ENCODE results near the gene HNRNPA1L2.
"Not testable (repeated sequence)": the region's sequence is repeated elsewhere in the genome, so short reads cannot be mapped to it uniquely, and the experiment has no call there.

The HNRNPA1L2 gene

DNA sequence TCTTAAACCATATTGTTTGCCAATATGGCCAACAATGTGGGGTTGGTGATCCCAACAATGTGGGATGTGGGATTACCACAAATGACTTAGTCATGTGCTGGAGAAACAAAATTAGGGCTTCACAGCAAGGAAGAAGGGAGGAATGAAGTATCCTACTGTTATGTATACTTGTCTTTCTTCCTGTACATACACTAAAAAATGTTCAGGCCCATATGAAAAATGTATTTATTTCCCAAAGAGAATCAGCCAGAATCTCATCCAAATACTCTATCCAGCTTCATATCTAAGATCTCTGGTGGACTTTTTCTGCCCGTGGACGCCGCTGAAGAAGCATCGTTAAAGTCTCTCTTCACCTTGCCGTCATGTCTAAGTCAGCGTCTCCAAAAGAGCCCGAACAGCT is at the start of gene HNRNPA1L2:
HNRNPA1L2 (plus strand) TSS at position 301 of the 400 bp plus-strand sequence; CDS start at position 363, 62 bp downstream.
- no peak for DNase-seq

DNA sequence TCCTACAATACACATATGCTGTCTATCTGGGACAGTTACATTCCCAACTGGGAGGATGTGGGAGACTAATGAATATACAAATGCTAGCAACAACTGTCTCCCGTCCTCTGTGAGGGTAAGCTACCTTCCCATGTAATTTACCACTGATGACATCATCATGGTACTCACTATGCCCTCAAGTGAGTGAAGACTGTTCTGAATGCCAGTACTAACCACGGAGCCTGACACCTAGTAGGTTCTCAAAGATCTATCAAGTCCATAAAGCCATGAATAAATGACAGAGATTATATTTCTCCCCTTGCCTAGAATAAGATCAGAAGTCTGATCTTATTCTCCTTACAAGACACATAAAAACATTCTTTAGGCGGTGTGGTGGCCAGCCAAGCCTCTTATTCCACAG is 49.1 kb upstream of the HNRNPA1L2 start:
- not testable (repeated sequence) for DNase-seq

DNA sequence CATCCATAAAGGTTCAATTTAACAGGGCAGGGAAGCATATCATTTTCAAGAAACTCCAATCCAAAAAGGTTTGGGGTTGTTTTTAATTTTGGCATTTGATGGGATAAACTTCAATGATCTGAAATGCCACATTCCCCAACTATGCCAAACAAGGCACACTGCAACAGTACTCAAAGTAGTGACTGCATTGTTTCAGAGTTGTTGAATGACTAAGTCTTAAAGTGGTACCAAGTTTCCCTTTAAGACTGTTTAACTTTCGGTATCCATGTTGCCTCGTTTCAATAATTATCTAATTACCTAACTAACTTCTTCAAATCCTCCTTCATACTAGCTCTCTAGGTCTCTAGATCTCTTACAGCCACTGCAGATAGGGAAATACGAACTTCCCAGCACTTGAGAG is 48.4 kb upstream of the HNRNPA1L2 start:
- DNase-seq, result not testable (repeated sequence)

DNA sequence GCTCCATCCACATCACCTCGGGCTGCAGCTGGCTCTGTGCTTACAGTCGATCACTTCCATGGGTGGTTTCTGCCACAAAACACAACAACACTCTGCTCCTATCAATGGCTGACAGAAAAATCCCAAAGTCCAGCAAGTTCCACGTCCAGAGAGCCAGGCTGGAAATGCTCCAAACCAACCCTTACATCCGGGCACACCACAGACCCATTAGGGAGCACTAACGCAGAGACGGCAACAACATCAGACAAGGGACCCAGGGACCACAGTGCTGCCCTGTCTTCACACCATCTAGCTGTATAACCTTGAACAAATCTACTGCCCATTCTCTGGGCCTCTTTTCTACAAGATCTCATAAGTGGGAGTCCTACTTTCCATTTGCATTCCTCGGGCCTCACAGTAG is 47.9 kb upstream of the HNRNPA1L2 start:
- DNase-seq, result not testable (repeated sequence)

DNA sequence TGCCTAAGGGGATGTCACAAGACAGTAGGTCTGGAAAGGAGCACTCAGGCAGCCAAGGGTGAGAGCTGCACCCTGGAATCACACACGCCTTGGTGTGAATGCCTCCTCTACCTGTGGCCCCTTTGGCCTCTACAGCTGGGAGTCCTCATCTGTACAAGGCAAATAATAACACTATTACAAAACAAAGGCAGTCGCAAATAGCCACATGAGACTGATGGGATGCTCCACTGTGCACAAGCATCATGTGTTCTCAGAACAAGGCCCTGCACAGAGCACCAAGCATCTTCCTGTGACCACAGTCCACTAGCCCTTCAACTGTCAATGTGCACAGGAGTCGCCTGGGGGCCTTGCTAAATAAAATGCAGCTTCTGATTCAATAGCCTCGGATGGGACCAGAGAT is 44.6 kb upstream of the HNRNPA1L2 start:
- DNase-seq, result no peak

DNA sequence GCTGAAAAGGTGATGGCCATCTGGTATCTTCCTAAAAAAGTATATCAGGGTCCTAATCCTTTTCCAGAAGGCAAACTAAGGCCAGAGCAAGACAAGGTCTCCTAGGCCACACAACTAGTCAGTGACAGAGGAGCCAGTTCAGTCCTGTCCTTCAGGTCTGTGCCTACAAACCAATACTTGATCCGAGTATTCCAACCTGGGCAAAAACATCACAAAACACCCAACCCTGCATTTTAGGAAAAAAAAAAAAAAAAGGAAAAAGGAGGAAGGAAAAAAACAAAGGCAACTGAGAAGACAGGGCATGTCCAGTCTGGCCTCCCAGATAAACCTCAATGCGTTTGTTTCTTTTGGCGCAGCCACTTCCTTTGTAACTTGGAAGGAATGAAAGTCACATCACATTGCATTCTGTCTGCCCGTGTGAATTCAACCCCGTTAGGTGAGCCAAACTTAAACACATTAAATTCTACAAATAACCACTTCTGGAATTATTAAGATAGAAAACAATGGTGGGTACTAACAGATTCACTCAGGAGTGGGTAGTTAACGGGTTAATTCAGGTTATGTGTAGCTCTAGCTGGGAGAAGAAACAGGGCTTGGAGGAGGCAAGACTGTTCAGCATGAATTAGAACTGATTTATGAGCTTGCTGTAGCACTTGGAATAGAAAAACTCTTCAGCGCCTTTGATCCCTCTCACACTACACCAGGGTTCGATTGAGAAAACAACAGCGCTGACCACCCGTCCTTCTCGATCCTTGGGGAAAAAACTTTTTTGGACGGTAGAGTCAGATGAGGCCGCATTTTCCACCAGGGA is 43.0 kb upstream of the HNRNPA1L2 start:
- DNase-seq, result no peak

DNA sequence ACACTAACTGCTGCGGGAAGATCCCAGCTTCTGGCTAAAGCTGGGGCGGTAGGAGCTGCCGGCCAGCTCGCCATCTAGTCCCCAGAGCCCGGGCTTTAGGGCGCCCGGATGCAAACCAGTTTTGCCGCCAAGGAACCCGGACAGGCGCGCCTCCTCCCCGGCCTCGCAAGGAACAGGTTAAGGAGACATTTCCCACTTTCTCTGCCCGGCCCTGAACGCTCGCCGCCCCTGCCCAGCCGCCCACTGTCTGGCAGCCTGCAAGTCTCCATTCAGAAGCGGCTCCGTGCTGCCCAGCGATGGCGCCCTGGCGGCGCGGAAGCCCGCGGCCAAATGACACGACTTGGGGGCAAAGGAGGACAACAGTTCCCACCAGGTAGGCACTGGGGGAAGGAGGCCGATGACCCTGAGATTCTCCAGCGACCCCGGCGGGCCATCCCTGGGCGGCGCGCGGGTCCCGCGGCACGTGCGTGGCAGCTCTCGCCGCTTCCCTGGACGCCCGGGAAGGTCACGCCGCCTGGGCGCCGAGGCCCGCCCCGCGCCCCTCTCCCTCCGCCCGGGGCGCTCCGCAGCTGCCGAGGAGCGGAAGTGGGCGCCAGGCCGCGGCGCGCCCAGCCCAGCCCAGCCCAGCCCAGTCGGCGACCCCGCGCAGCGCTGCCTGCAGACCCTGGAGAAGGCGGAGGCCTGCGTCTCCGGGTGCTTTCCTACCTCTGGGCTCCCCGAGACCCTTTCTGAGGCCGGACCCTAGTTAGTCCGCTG is 42.2 kb upstream of the HNRNPA1L2 start:
- DNase-seq, result no peak

DNA sequence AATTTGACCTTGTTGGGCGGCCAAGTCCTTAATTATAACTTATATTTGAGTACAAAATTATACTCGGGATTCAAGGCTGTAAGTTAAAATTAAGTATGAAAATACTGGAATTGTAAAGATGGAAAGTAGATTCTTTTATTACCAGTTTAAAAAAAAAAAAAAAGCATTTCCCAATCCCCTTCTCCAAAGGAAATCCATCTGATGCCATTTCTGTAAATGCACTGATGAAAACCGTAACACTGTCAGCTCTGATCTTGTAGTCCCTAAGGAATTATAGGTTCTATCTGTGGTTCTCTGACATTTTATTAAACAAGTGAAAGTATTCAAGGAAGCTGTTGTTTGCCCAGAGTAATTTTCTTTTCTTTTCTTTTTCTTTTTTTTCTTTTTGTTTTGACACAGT is 41.6 kb upstream of the HNRNPA1L2 start:
- no peak for DNase-seq

DNA sequence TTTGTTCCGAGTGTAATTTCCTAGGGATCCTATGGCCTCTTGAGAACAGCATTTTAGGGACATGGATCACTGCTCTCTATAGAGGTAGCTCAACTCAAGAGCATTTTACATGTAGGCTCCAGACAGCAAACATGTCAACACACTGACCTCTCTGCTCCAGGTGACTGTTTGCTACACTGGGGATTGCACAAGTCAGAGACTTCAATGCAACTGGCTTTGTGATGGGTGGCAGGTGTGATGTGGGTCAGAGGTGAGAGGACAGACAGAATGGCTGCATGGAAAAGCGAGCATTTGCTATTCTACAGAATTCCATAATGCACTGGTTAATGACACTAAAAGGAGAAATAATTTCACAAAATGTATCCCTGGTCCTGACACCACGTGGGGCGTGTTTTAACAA is 38.9 kb upstream of the HNRNPA1L2 start:
- DNase-seq, result not testable (repeated sequence)

DNA sequence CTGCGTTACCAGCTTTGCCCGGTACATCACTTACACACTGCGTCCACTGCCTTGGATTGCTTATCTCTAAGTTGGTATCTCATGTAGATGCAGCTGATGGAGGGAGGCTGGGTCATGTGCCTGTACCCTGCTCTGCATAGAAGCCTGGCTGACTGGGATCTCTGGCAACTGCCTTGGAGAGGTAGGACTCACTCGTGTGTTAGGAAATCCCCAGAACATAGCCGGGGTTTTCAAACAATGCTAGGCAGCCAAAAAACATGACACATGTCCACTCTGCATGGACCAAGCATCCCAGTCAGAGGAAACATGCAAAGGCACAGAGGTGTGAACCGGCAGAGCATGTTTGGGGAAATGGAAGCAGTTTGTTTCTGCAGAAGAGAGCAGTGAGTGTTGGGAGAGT is 36.1 kb upstream of the HNRNPA1L2 start:
- DNase-seq, result not testable (repeated sequence)

DNA sequence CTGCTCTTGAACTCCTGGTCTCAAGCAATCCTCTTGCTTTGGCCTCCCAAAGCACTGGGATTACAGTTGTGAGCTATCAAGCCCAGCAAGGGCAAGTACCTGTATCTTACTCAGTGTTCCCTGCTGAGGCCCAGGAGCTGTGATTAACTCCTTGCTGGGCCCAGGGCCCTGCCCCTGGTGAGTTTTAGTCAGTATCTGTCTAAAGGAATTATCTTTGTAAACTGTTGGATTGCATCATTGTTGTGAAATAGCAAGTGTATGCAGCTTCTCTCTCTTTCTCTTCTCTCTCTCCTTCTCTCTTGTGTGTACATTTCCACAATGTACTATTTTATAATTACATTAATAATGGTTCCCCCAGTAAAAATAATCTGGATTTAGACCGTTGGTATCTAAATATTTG is 35.4 kb upstream of the HNRNPA1L2 start:
- DNase-seq, result not testable (repeated sequence)

DNA sequence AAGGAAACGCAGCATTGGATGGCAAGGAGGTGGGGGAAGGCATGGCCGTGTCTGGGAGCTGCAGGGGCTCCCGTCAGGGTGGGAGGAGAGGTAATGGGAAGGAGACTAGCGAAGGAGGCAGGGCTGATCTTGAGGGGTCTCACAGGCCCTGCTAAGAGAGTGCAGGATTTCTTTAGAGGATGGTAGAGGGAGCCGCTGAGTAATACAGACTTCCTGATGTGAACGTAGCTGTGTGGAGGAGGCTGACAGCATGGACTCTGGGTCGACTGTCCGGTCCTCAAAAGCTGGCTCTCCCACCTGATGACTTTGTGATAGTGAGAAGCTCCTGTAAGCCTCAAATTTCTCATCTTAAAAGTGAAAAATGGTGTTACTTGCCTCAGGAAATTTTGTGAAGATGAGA is 34.0 kb upstream of the HNRNPA1L2 start:
- DNase-seq, result not testable (repeated sequence)

DNA sequence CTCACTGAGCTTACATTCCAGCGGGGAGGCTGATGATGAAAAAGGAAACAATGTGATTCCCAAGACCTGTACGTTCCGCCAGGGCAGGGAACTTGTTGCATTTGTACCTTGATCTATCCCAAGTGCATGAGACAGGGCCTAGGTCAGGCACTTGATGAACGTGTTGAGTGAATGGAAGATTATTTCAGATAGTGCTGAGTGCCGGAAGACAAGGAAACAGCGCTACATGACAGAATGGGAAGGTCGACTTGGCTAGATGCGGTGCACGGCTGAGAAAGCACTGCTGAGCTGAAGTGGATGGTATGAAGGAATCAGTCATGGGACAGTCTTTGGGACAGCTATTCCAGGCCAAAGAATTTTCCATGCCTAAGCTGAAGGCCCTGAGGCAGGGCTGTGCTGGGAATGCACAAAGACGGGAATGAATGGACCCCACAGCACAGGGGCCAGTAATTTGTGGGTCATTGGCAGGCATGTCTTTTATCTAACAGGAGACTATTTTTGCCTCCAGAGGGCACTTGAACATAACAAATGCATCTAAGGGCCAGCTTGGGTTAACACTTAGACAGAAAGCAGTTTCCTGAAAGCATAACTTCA is 33.1 kb upstream of the HNRNPA1L2 start:
- peak; percentile 13 for DNase-seq

DNA sequence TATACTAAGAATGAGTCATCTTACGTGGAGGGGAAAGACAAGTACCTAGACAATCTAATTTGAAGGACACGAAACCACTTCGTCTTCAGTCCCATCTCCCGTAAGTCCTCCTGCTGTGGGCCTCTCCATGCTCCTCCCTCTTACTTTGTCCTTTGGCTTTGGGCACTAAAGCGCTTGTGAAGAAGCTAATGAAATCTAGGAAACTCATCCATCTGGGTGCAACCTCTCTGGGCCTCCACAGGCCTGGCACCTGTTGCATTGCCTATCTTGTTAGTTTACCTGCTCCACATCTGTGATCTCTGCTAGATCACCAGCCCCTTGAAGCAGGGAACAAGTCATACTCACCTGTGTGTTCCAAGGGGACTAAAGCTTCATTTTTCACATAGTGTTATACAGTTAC is 32.1 kb upstream of the HNRNPA1L2 start:
- not testable (repeated sequence) for DNase-seq

DNA sequence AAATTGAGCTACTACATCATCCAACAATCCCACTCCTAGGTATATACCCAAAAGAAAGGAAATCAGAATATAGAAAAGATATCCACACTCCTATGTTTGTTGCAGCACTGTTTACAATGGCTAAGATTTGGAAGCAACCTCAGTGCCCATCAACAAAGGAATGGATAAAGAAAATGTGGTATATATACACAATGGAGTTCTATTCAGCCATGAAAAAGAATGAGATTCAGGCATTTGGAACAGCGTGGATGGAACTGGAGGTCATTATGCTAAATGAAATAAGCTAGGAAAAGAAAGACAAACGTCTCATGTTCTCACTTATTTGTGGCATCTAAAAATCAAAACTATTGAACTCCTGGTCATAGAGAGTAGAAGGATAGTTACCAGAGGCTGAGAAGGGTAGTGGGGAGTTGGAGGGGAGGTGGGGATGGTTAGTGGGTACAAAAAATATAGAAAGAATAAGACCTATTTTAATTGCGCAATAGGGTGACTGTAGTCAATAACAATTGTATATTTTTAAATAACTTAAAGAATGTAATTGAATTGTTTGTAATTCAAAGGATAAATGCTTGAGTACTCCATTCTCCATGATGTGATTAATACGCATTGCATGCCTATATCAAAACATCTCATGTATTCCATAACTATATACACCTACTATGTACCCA is 27.0 kb upstream of the HNRNPA1L2 start:
- DNase-seq, result no peak

DNA sequence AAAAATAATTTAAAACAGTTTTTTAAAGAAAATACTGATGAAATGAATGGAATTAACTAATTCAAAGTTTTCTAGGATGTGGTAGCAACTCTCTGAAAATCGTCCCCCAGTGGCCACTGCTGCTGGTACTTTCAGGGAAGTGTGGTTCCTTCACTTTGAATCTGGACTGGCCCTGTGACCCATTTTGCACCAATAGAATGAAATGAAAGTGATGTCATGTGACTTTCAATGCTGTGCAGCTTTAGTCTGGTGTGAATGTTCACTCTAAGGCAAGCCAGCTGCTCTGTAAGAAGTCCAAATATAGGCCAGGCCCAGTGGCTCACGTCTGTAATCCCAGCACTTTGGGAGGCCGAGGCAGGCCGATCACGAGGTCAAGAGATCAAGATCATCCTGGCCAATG is 26.4 kb upstream of the HNRNPA1L2 start:
- DNase-seq, result no peak

DNA sequence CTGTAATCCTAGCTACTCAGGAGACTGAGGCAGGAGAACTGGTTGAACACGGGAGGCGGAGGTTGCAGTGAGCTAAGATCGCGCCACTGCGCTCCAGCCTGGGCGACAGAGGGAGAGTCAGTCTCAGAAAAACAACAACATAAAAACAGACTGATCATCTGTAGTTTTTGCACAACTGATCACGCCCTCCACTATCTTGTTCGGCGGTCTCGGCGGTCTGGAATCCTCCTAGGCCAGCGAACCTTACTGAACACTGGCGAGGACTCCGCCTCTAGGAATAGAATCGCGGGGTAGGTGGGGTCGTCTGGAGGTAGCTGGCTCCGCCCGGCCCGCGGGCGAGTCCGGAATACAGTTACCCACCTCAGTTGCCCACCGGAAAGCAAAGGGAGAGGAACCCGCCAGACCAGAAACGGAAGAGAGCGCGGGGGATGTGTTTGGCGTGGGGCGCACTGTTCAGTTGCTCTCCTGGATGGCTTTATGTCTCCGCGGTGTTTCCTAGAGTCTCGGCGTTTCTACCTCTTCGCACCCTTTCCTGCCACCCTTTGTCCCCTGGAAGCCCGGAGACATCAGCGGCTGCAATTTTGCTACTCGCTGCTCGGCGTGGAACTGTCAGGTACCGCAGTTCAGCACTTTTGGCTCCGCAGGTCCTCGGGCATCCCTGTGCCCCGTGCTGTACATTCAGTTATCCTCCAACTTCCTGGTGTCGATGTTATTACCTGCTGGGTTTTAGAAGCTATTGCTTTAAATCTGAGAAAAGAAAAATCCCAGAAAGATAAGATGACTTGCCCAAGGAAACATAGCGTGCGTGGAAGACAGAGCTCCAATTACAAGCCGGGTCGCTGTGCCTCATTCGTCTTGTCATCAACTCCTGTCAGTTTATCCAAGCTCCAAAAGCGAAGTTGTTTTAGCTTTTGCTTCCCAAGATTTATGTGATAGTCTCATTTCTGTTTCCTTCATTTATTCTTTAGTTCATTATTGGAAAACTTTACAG is 24.9 kb upstream of the HNRNPA1L2 start:
- peak; percentile 90 for DNase-seq

DNA sequence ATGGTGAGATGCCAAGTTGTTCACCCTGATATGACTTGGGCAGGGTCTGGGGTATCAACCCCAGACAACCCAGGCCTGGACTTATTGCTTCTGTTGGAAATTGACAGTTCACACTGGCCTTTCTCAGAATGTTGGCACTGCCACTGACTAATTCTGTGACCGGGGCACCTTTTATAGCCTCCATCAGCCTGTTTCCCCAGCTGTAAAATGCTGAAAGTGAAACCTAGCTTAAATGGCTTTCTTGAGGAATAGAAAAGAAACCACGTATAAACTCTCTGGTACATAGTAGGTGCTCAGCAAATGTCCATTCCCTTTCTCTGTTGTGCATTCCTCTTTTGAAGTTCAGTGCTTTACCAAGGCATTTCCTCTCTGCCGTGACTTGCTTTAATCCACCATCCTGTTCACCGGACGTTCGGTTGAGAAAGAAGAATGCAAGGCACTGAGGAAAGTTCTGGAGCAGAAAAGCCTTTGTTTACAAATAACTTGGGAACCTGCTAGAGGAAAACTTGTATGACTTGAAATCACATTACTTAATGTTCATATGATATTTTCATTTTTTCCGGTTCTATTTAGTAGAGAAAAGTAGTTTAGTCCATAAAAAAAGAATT is 11.0 kb upstream of the HNRNPA1L2 start:
- not testable (repeated sequence) for DNase-seq

DNA sequence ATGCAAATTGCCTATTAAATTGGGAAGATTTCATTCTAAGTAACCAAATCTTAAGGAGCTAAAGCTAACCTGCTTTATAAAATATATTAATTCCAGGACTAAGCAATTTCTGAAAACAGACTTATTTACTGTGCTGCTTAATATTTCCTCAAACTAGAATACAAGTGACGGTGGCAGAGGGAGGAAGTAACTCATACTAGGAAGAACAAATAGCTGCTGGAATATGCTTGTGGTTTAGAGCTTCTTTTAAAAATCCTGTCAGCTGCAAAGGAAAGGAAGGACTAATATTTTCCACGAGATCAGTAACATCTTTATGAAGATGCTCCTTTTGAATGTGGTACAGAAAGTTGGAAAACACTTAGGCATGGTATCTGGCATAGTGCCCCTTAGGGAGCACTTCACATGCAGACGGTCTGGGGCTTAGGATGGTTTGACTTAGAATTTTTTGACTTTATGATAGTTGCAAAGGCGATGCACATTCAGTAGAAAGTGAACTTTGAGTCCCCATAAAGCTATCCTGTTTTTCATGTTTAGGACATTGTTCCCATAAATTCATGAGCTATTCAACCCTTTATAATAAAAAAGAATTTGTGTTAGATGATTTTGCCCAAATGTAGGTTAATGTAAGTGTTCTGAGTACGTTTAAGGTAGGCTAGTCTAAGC is 3.4 kb upstream of the HNRNPA1L2 start:
- DNase-seq, result no peak

DNA sequence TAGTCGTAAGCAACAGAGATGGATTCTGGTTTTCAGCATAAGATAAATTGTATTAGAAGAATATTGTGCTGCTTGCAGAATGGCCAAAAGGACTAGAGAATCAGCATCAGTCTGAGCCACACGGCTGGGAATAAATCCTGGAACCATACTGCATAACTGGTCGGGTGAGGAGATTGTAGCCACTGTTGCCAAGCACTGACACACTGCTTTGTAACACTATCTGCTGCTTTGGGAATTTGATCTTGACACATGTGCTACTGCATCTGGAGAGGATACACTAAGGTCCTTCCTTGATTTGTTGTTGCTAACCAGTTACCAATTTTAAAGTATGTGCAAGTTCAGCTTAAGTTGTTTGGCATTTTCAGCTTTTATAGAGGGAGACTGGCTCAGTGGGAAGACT is 1.9 kb downstream of the HNRNPA1L2 start:
- no peak for DNase-seq

DNA sequence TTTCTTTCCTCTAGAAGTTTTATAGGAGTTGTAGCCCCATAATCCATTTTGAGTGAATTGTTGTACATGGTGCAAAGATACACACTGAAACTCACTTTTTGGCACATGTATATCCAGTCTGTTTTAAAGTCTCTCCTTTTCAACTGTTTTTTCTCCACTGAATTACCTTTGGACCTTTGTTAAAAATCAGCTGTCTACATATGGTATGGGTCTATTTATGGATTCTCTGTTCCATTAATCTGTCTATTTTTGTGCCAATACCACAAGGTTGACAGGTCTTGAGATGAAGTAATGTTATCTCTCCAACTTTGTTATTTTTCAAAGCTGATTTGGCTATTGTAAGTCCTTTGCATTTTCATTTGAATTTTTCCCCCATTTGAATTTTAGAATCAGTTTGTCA is 4.7 kb downstream of the HNRNPA1L2 start:
- DNase-seq, result no peak
